SH-SY5Y (cell line): ENCODE results near the gene PCSK9.

Source experiments
- GATA2 ChIP-seq: IDR thresholded peaks from 2 replicates; pipeline ENCODE4 v1.6.1; 2011; ENCODE audit warnings: mild to moderate bottlenecking, low read depth, low read length
- GATA3 ChIP-seq: IDR thresholded peaks from 2 replicates; pipeline ENCODE4 v1.6.1; 2011; ENCODE audit warnings: low read depth, mild to moderate bottlenecking, low read length, moderate library complexity

GRCh38 chr1:54990916-54991315 is 48.4 kb upstream of the PCSK9 start:
- no peak for TF ChIP-seq GATA2
- TF ChIP-seq GATA3, result no peak
